Panc1 (cell line): ENCODE data around the gene LACTB. TPM values are rescaled to one million over a fixed set of nuclear protein-coding genes. Genes with fewer than 3 reads are reported as not detected.

Source experiments
- ATAC-seq: fragments of 200-7000 bp; cut with Tn5 transposase; 2 replicates; pipeline ENCODE4 v1.9.1; 2020; ENCODE audit warnings: mild to moderate bottlenecking, moderate library complexity
- BruUV-seq: library from RNA; stranded (reverse); fragments of 400-500 nt; replicated peaks from 2 replicates; lab custom pipeline; 2021; lab: Mats Ljungman, UMichigan
- CTCF ChIA-PET: fragments of 300-600 bp; sonication (Branson Sonifier 250); formaldehyde crosslinking; loops from one replicate; lab custom pipeline; 2022; ENCODE audit warnings: antibody characterized with exemption; lab: Charles Lee
- POLR2A ChIA-PET: fragments of 300-600 bp; sonication (Branson Sonifier 250); formaldehyde crosslinking; loops from one replicate; lab custom pipeline; 2022; ENCODE audit warnings: antibody characterized with exemption; lab: Charles Lee
- DNase-seq: peaks from one replicate; pipeline ENCODE4 v3.0.0-alpha.2; 2010; ENCODE audit warnings: low read depth, low spot score
- H3K27ac ChIP-seq: 2 replicates; pipeline ENCODE4 v1.5.1; 2011; ENCODE audit warnings: mild to moderate bottlenecking, low read length, inconsistent platforms
- H3K27me3 ChIP-seq: fragments of 200-500 bp; sonication (Bioruptor generic); 2 replicates; pipeline ENCODE4 v1.6.0; 2014; ENCODE audit warnings: low read length, inconsistent platforms; ENCODE audit not compliant: control insufficient read depth, insufficient read depth
- H3K36me3 ChIP-seq: fragments of 200-500 bp; sonication (Bioruptor generic); 2 replicates; pipeline ENCODE4 v1.5.1; 2014; ENCODE audit warnings: inconsistent platforms, mild to moderate bottlenecking, low read length, moderate library complexity; ENCODE audit not compliant: control insufficient read depth, insufficient read depth
- H3K4me1 ChIP-seq: 2 replicates; pipeline ENCODE4 v1.5.1; 2011; ENCODE audit warnings: inconsistent platforms, mild to moderate bottlenecking, low read length, moderate library complexity; ENCODE audit not compliant: control insufficient read depth, insufficient read depth
- H3K4me3 ChIP-seq, 2 experiments: 2 replicates each; pipeline ENCODE4 v1.5.1; 2011 to 2012; ENCODE audit warnings: low read depth in 2 of 2, low read length in 2 of 2, mild to moderate bottlenecking in 2 of 2, inconsistent platforms in 1 of 2, moderate library complexity in 1 of 2
- H3K9me3 ChIP-seq: fragments of 200-500 bp; sonication (Bioruptor generic); 2 replicates; pipeline ENCODE4 v1.5.1; 2014; ENCODE audit warnings: low read depth, mild to moderate bottlenecking, inconsistent platforms, low read length, moderate library complexity; ENCODE audit not compliant: control insufficient read depth, insufficient read depth
- POLR2AphosphoS5 ChIP-seq: IDR thresholded peaks from 2 replicates; pipeline ENCODE4 v1.6.1; 2012; ENCODE audit warnings: mild to moderate bottlenecking, low read depth, low read length, moderate library complexity
- SIN3A ChIP-seq: IDR thresholded peaks from 2 replicates; pipeline ENCODE4 v1.6.1; 2012; ENCODE audit warnings: low read depth, mild to moderate bottlenecking, low read length, moderate library complexity, borderline replicate concordance; ENCODE audit not compliant: insufficient read depth
- TCF7L2 ChIP-seq: IDR thresholded peaks from 2 replicates; pipeline ENCODE4 v1.6.1; 2011; ENCODE audit warnings: mild to moderate bottlenecking, low read depth, low read length, inconsistent platforms
- in situ Hi-C: cut with HindIII; loops from 2 replicates; pipeline ENCODE4 v1.10.0; 2016; ENCODE audit warnings: low sequenced_read_pairs, low pct_unique_long_range_greater_than_20kb
- intact Hi-C: fragments of 100-400 bp; cut with micrococcal nuclease; formaldehyde crosslinking; loops from one replicate; pipeline ENCODE4 v1.10.0; 2022; ENCODE audit not compliant: unreplicated experiment
- total RNA-seq: library from RNA; stranded (reverse); gene quantifications from one replicate; pipeline ENCODE4 v1.2.1, GENCODE V29; 2021; ENCODE audit not compliant: unreplicated experiment
- TF ChIP-seq, protein P1 (sequence below): fragments of 450-650 bp; IDR thresholded peaks from 2 replicates; pipeline ENCODE4 v1.5.1; 2017; ENCODE audit warnings: mild to moderate bottlenecking
- TF ChIP-seq, protein P2 (sequence below), 2 experiments: IDR thresholded peaks; 2 replicates each; pipeline ENCODE4 v1.6.1; 2011 to 2012; ENCODE audit warnings: low read depth in 2 of 2, control low read depth in 1 of 2, low read length in 1 of 2, mild to moderate bottlenecking in 1 of 2, moderate library complexity in 1 of 2; ENCODE audit not compliant: insufficient read depth in 1 of 2

Gene LACTB
- total RNA-seq, 1 experiment from 2014 or later = 18.4 TPM

DNA sequence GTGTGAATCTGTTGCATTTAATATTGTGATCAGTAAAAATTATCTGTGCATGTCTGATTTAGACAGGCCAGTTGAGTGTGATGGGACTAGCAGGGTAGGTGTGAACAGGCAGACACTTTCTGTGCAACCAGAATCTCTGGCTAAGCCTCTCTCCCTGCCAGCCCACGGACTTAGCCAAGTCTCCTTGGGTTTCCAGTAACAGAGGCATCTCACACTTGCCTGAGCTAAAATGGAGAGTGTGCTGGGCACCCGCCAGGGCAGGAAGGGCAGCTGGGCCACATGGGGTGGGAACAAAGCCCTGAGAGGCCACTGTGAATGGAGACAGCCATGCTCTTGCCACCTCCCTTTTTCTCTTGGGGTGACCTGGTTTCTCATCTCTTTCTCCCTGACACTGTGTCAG, 48.1 kb downstream of the LACTB start:
- no peaks in the 10 kb centered on the region for H3K27me3 ChIP-seq
- H3K4me3 ChIP-seq = no peak overlapping the region
- H3K9me3 ChIP-seq = no peaks in the 10 kb centered on the region
- TF ChIP-seq TCF7L2 = no peak
- TF ChIP-seq, protein P1, sequence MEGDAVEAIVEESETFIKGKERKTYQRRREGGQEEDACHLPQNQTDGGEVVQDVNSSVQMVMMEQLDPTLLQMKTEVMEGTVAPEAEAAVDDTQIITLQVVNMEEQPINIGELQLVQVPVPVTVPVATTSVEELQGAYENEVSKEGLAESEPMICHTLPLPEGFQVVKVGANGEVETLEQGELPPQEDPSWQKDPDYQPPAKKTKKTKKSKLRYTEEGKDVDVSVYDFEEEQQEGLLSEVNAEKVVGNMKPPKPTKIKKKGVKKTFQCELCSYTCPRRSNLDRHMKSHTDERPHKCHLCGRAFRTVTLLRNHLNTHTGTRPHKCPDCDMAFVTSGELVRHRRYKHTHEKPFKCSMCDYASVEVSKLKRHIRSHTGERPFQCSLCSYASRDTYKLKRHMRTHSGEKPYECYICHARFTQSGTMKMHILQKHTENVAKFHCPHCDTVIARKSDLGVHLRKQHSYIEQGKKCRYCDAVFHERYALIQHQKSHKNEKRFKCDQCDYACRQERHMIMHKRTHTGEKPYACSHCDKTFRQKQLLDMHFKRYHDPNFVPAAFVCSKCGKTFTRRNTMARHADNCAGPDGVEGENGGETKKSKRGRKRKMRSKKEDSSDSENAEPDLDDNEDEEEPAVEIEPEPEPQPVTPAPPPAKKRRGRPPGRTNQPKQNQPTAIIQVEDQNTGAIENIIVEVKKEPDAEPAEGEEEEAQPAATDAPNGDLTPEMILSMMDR = no peak
- TF ChIP-seq SIN3A = no peak
- no peak for TF ChIP-seq POLR2AphosphoS5
- TF ChIP-seq, protein P2, sequence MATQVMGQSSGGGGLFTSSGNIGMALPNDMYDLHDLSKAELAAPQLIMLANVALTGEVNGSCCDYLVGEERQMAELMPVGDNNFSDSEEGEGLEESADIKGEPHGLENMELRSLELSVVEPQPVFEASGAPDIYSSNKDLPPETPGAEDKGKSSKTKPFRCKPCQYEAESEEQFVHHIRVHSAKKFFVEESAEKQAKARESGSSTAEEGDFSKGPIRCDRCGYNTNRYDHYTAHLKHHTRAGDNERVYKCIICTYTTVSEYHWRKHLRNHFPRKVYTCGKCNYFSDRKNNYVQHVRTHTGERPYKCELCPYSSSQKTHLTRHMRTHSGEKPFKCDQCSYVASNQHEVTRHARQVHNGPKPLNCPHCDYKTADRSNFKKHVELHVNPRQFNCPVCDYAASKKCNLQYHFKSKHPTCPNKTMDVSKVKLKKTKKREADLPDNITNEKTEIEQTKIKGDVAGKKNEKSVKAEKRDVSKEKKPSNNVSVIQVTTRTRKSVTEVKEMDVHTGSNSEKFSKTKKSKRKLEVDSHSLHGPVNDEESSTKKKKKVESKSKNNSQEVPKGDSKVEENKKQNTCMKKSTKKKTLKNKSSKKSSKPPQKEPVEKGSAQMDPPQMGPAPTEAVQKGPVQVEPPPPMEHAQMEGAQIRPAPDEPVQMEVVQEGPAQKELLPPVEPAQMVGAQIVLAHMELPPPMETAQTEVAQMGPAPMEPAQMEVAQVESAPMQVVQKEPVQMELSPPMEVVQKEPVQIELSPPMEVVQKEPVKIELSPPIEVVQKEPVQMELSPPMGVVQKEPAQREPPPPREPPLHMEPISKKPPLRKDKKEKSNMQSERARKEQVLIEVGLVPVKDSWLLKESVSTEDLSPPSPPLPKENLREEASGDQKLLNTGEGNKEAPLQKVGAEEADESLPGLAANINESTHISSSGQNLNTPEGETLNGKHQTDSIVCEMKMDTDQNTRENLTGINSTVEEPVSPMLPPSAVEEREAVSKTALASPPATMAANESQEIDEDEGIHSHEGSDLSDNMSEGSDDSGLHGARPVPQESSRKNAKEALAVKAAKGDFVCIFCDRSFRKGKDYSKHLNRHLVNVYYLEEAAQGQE (IDR thresholded peaks at IDR 0.05; ENCODE audit: insufficient read depth in 1 of 2, low read depth in 2 of 2, low read length in 1 of 2) = no peak
- 0 out of 2 replicates have a peak, but pooled peaks have one; percentile 44 for ATAC-seq
- H3K4me1 ChIP-seq = no peaks in the 10 kb centered on the region
- ChIA-PET CTCF (no interaction called here), POLR2A (no interaction called here)
- intact Hi-C loops = no loop called here
- BruUV-seq = no TSS peak
- no peaks in the 10 kb centered on the region for H3K36me3 ChIP-seq
- no peak for DNase-seq
- no peak overlapping the region for H3K27ac ChIP-seq
- in situ Hi-C loops = no loop called here

DNA sequence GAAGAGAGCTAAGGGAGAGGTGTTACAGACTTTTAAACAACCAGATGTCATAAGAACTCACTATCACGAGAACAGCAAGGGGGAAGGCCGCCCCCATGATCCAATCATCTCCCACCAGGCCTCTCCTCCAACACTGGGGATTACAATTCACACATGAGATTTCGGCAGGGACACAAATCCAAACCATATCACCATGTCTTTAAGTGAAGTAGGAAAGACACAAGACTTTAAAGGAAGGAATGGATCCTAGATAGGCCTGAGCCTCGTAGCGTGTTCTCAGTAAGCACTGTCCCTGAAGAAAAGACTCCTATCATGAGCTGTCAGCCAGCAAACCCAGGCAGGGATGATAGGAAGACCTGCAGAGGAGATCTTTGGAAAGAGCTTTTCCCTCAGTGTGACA, 50.7 kb downstream of the LACTB start:
- no peaks in the 10 kb centered on the region for H3K9me3 ChIP-seq
- no peaks in the 10 kb centered on the region for H3K36me3 ChIP-seq
- no peak for DNase-seq
- no peaks in the 10 kb centered on the region for H3K27me3 ChIP-seq
- no peak overlapping the region for H3K27ac ChIP-seq
- H3K4me3 ChIP-seq = no peak overlapping the region
- no peak for ATAC-seq
- TF ChIP-seq, protein P1 = no peak
- TF ChIP-seq TCF7L2 (no peak), POLR2AphosphoS5 (no peak), SIN3A (no peak)
- TF ChIP-seq, protein P2 (IDR thresholded peaks at IDR 0.05; ENCODE audit: insufficient read depth in 1 of 2, low read depth in 2 of 2, low read length in 1 of 2) = no peak
- ChIA-PET CTCF (no interaction called here), POLR2A (interaction anchor here (0.6 kb wide), 1 partner anchor 104 kb away, joined by 3 read pairs; no protein-coding TSS in a partner anchor)
- intact Hi-C loops (no loop called here), in situ Hi-C loops (no loop called here)
- no TSS peak for BruUV-seq
- no peaks in the 10 kb centered on the region for H3K4me1 ChIP-seq
